Measurements from ENCODE around the gene TARP.

TARP gene

GRCh38 chr7:38307640-38308039, 34.2 kb upstream of the TARP start (continued):
- TF ChIP-seq REST (IDR thresholded peaks at IDR 0.05; ENCODE audit: low read depth, low read length) (no peak), NFIC (IDR thresholded peaks at IDR 0.05; ENCODE audit: borderline replicate concordance) (no peak), FOXM1 (IDR thresholded peaks at IDR 0.05; ENCODE audit: low read depth) (no peak), MAX (IDR thresholded peaks at IDR 0.05; ENCODE audit: low read depth) (no peak), ELF1 (IDR thresholded peaks at IDR 0.05) (no peak)

- H3K27me3 ChIP-seq (ENCODE audit: insufficient read depth) = peaks cover 13% of the 10 kb centered on the region; the same call in 1 of the 2 replicates
- H3K4me2 ChIP-seq = no peak overlapping the region
- no peaks in the 10 kb centered on the region for H3K36me3 ChIP-seq (replicated peaks in 1 of 2; ENCODE audit: control insufficient read depth in 1 of 2, insufficient read depth in 2 of 2, low read length in 1 of 2)
- H3F3A ChIP-seq (replicated peaks; ENCODE audit: insufficient read depth) = no peaks in the 10 kb centered on the region
- no peaks in the 10 kb centered on the region for H3K79me2 ChIP-seq (ENCODE audit: insufficient read depth)
- no peak overlapping the region for H2AFZ ChIP-seq (ENCODE audit: low read depth)
- ChIA-PET CTCF (interaction anchor here (3.7 to 4.4 kb wide), 2 partner anchors 12 to 62 kb away, joined by 19 to 20 read pairs; no protein-coding TSS in a partner anchor), POLR2A (no interaction called here)
- no peak overlapping the region for H3K27ac ChIP-seq (ENCODE audit: low read depth in 2 of 2, low read length in 1 of 2)
- H3K9me3 ChIP-seq = no peaks in the 10 kb centered on the region
- H4K20me1 ChIP-seq (ENCODE audit: insufficient read depth) = no peaks in the 10 kb centered on the region
- no peaks in the 10 kb centered on the region for H3K9me2 ChIP-seq
- H3K4me3 ChIP-seq (ENCODE audit: low read depth in 2 of 2, low read length in 1 of 2) = no peak overlapping the region
- no peak overlapping the region for H3K9ac ChIP-seq
- peaks cover 0 to 5% of the 10 kb centered on the region in 2 experiments; a peak in 1 of 4 replicates for H3K4me1 ChIP-seq (ENCODE audit: control insufficient read depth in 1 of 2, insufficient read depth in 2 of 2, low read depth in 1 of 2, low read length in 1 of 2)
- TF ChIP-seq EP300 (IDR thresholded peaks at IDR 0.05; ENCODE audit: borderline replicate concordance in 1 of 2, low read depth in 1 of 2, low read length in 1 of 2) (no peak), TCF12 (IDR thresholded peaks at IDR 0.05) (no peak), CHD2 (IDR thresholded peaks at IDR 0.05; ENCODE audit: low read length, partially characterized antibody) (no peak), MEF2A (IDR thresholded peaks at IDR 0.05; ENCODE audit: borderline replicate concordance, low read depth) (no peak), FOSL2 (IDR thresholded peaks at IDR 0.05; ENCODE audit: borderline replicate concordance, low read depth) (no peak), TAF1 (IDR thresholded peaks at IDR 0.05; ENCODE audit: borderline replicate concordance, low read depth, low read length) (no peak), IRF3 (IDR thresholded peaks at IDR 0.05; ENCODE audit: low read depth, low read length) (no peak), EZH2phosphoT487 (IDR thresholded peaks at IDR 0.05; ENCODE audit: borderline replicate concordance, low read depth) (no peak), RCOR1 (IDR thresholded peaks at IDR 0.05; ENCODE audit: low read length) (no peak), ELF1 (IDR thresholded peaks at IDR 0.05) (no peak), CTCF (IDR thresholded peaks at IDR 0.05) (no peak), USF1 (IDR thresholded peaks at IDR 0.05; ENCODE audit: borderline replicate concordance, low read depth) (no peak), SMC3 (IDR thresholded peaks at IDR 0.05; ENCODE audit: low read depth, low read length) (no peak), JUND (IDR thresholded peaks at IDR 0.05) (no peak), PBX3 (IDR thresholded peaks at IDR 0.05) (no peak)
- no peak for DNase-seq
- 87% methylated on average over 2 of the region's 2 CpGs for WGBS (ENCODE audit: low lambda C conversion rate)
Measured at GRCh38 chr7:38306914-38307313, 33.5 kb upstream of the TARP start.
